ENCODE data around the gene DPP4.

Gene DPP4

DNA sequence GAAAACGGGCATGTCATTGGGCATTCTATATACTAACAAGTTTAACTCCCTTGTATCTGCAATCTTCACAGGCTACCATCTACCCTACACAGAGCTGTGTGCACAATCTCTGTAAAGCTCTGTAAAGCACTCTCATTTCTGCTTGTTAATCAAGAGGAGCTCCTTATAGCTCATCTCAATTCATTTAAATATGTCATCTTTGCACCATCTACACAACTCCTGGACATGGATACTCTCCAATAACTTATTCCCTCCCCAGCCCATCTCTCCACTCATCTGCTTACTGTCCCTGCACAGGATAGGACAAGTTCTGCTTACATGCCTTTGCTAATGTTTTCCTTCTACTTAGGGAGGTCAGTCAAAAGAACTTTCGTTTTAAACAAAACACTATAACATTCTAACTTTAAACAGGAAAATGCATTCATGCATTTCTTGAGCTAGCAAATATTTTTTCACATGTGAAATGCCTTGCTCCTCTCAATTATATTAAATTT lies 61.4 kb downstream of the DPP4 start:
- no peaks in the 10 kb centered on the region for H3K36me3 ChIP-seq (replicated peaks)
- H3K27me3 ChIP-seq (replicated peaks) = peaks cover 6% of the 10 kb centered on the region
- no peak for TF ChIP-seq CTCF (IDR thresholded peaks at IDR 0.05; ENCODE audit: low read depth, low read length, missing control alignments)
- H3K4me3 ChIP-seq (ENCODE audit: low read depth, low read length) = no peak overlapping the region
- DNase-seq = no peak
- H3K27ac ChIP-seq = no peak overlapping the region
- in situ Hi-C loops (cut with HindIII; ENCODE audit: low pct_ligation_motif_present, low sequenced_read_pairs) = no loop called here

- in situ Hi-C loops (cut with HindIII; ENCODE audit: low pct_ligation_motif_present, low sequenced_read_pairs) = no loop called here
- H3K36me3 ChIP-seq (replicated peaks) = no peaks in the 10 kb centered on the region
- H3K4me3 ChIP-seq (ENCODE audit: low read depth, low read length) = no peak overlapping the region
Measured at GRCh38 chr2:162011706-162012564, 62.1 kb downstream of the DPP4 start.

DNA sequence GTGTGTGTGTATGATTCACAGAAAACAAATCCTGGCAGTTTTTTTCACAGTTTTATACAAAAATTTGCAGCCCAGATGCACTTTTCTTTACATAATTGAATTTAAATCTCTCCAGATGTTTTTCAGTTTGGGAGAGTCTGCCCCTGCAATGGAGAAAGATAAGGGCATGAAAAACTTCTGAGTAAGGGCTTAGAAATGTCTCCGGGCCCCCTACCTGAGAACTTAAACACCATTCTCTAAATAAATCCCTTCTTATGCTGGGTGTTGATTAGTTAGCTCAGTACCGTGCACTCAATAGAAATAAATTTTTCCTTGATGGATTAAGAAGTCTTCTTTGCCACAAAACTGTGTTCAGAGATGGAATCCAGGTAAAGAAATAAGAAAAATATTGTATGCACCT lies 64.5 kb downstream of the DPP4 start:
- H3K27me3 ChIP-seq (replicated peaks) = peaks cover 2% of the 10 kb centered on the region
- in situ Hi-C loops (cut with HindIII; ENCODE audit: low pct_ligation_motif_present, low sequenced_read_pairs) = no loop called here
- H3K27ac ChIP-seq = no peak overlapping the region
- TF ChIP-seq CTCF (IDR thresholded peaks at IDR 0.05; ENCODE audit: low read depth, low read length, missing control alignments) = no peak
- no peak overlapping the region for H3K4me3 ChIP-seq (ENCODE audit: low read depth, low read length)
- no peaks in the 10 kb centered on the region for H3K36me3 ChIP-seq (replicated peaks)
- DNase-seq = no peak

More at GRCh38 chr2:162011706-162012564, 62.1 kb downstream of the DPP4 start:
- no peak for DNase-seq
- Histone ChIP-seq H3K27me3 (replicated peaks) (peaks cover 6% of the 10 kb centered on the region), H3K27ac (no peak overlapping the region)
- TF ChIP-seq CTCF (IDR thresholded peaks at IDR 0.05; ENCODE audit: low read depth, low read length, missing control alignments) = no peak

- Histone ChIP-seq H3K27ac (no peak overlapping the region), H3K36me3 (replicated peaks) (no peaks in the 10 kb centered on the region), H3K4me3 (ENCODE audit: low read depth, low read length) (no peak overlapping the region), H3K27me3 (replicated peaks) (no peaks in the 10 kb centered on the region)
- in situ Hi-C loops (cut with HindIII; ENCODE audit: low pct_ligation_motif_present, low sequenced_read_pairs) = no loop called here
- no peak for DNase-seq
- TF ChIP-seq CTCF (IDR thresholded peaks at IDR 0.05; ENCODE audit: low read depth, low read length, missing control alignments) = peak; percentile 35
Measured at GRCh38 chr2:162007447-162008040, 66.5 kb downstream of the DPP4 start.

DNA sequence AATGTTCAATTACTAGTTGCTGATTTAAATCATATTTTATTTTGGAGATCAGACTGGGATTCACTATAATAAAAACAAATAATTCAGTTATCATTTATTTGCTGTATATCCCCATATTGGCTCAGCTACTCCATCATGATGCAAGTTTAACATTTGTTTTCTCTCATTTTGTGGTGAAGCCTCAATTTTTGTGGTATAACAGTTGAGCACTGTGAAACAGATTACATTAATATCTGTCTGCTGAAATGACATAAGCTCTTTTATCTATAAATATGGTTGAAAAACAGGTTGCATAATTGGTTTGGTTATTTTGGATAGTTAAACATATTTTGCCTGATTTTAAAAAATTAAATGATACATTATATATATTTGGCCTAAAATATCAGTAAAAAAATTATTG lies 67.7 kb downstream of the DPP4 start:
- Histone ChIP-seq H3K4me3 (ENCODE audit: low read depth, low read length) (no peak overlapping the region), H3K27me3 (replicated peaks) (no peaks in the 10 kb centered on the region), H3K36me3 (replicated peaks) (no peaks in the 10 kb centered on the region), H3K27ac (no peak overlapping the region)
- no peak for DNase-seq
- in situ Hi-C loops (cut with HindIII; ENCODE audit: low pct_ligation_motif_present, low sequenced_read_pairs) = no loop called here
- no peak for TF ChIP-seq CTCF (IDR thresholded peaks at IDR 0.05; ENCODE audit: low read depth, low read length, missing control alignments)
